GM12891 (cell line): Measurements from ENCODE around the gene ZDHHC4.

Source experiments
- PAX5 ChIP-seq: IDR thresholded peaks from 2 replicates; pipeline ENCODE4 v1.6.1; 2011; ENCODE audit warnings: low read length, moderate library complexity, mild to moderate bottlenecking; ENCODE audit not compliant: insufficient read depth, severe bottlenecking
- POLR2A ChIP-seq: IDR thresholded peaks from 2 replicates; pipeline ENCODE4 v1.6.1; 2011; ENCODE audit warnings: low read depth, low read length, control low read depth
- POLR2AphosphoS5 ChIP-seq: IDR thresholded peaks from 2 replicates; pipeline ENCODE4 v1.6.1; 2011; ENCODE audit warnings: low read depth, low read length, control low read depth
- SPI1 ChIP-seq: IDR thresholded peaks from 2 replicates; pipeline ENCODE4 v1.6.1; 2011; ENCODE audit warnings: low read depth, low read length, control low read depth
- TAF1 ChIP-seq: IDR thresholded peaks from 2 replicates; pipeline ENCODE4 v1.6.1; 2011; ENCODE audit warnings: low read depth, low read length, control low read depth

DNA sequence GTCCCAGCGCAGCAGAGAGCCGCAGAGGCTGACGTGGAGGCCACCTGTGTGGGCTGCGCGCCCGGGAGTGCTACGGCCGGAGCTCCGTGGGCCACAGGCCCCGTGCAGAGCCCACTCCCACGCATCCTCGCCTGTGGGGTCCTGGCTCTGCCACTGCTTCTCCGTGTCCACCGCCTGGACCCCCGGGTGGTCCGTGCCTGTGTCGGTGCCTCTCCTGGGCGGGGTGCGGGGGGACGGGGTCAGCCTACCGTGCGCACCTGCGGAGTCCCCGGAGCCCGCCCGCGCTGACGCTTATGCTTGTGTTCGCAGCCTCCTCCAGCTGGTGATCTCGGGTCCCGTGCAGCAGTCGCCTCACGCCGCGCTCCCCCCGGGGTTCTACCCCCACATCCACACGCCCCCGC, 30.4 kb downstream of the ZDHHC4 start:
- no peak for TF ChIP-seq POLR2A
- TF ChIP-seq PAX5 = no peak
- no peak for TF ChIP-seq POLR2AphosphoS5
- no peak for TF ChIP-seq SPI1
- TF ChIP-seq TAF1 = no peak
